NCI-H526 (cell line): ENCODE results near the gene GRIK2.

Experiments used
- DNase-seq, 2 experiments: peaks; one replicate each; lab custom pipeline; 2025; lab: John Stamatoyannopoulos, UW

The GRIK2 gene

GRCh38 chr6:101716810-101717209, 323.3 kb downstream of the GRIK2 start:
- DNase-seq: no peak

- DNase-seq: no peak
Measured at GRCh38 chr6:101719521-101719920, 326.0 kb downstream of the GRIK2 start.

DNA sequence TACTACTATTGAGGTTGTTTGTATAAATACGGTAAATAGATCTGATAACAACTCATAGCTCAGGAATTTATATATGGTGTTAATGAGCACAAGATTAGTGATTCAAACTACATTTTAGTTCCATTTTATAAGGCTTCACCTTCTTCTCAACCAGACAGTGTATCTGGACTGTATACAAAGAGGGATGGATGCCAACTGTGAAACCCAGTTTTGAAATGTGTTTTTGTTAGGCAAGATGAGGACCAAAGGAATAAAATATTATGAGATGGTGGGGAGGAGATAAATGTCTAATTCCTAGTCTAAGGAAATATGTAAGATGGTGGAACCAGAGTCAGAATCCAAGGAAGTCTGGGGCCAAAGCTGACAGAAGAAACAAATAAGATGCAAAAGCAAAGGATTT, 329.0 kb downstream of the GRIK2 start:
- DNase-seq: no peak

GRCh38 chr6:101722991-101723579, 329.6 kb downstream of the GRIK2 start:
- no peak for DNase-seq

DNA sequence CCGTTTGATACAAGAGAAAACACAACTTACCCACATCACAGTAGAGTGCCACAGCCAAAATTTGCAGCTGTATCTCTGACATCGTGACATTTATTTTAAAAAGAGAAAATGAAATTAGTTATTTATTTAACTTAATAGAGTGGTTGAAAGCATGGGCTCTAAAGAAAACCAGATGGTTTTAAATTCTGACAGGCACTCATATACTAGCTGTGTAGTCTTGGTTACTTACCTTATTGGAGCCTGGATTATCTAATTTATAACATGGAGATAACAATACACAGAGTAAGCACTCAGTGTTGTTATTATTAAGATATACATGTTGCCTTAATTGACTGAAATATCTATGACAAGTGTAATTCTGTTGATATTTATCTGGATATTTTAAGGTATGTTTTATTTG, 334.9 kb downstream of the GRIK2 start:
- DNase-seq: no peak

DNA sequence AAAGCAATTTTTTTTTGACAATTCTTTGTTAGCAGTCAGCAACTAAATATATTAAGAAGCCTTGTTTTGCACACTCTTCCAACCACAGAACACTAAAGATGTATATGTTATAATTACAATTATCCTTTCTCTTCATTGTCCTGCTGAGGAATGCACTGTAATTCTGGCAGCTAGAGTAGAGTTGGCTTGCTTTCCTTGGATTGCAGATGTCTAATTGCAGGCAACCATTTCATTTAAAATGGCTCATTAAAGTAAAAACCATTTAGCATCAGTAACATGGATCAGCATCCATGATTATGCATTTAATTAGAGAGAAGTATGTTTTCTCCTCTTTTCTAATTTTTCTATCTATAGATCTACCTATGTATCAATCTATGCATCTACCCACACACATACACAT, 335.4 kb downstream of the GRIK2 start:
- DNase-seq: no peak

DNA sequence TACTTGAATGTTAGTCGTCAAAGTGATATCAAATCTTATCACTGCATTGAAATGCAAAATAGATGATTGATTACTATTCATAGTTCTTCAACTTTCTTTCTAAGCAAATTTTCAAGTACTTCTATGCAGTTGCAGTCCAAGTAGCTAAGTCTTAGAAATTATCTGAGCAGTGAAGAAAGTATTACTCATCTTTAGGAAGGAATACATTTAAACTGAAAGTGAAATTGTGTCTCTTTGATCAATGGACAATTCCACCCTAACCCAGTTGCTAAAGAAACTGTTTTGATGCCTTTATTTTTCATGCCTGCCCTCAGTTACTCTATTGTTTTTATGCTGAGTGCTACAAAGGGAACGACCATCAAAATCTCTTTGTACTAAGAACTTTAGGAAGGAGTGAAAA, 337.4 kb downstream of the GRIK2 start:
- no peak for DNase-seq

DNA sequence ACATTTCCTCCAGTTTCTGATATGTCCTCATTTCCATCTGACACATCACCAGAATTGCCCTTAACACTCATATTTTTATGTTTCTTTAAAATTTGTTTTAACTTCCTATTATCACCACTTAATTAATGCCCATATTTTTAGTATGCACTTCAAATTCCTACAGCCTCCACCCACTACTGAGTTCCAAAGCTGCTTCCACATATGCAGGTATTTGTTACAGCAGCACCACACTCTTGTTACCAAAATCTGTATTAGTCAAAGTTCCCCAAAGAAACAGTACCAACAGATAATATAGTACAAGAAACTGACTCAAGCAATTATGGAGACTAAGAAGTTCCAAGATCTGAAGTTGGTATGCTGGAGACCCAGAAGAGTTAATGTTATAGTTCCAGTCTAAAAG, 340.4 kb downstream of the GRIK2 start:
- no peak for DNase-seq

- peak in 1 of 2 experiments; percentile 24 for DNase-seq
Measured at GRCh38 chr6:101738481-101738880, 345.0 kb downstream of the GRIK2 start.

GRCh38 chr6:101740631-101741030, 347.1 kb downstream of the GRIK2 start:
- DNase-seq: no peak

DNA sequence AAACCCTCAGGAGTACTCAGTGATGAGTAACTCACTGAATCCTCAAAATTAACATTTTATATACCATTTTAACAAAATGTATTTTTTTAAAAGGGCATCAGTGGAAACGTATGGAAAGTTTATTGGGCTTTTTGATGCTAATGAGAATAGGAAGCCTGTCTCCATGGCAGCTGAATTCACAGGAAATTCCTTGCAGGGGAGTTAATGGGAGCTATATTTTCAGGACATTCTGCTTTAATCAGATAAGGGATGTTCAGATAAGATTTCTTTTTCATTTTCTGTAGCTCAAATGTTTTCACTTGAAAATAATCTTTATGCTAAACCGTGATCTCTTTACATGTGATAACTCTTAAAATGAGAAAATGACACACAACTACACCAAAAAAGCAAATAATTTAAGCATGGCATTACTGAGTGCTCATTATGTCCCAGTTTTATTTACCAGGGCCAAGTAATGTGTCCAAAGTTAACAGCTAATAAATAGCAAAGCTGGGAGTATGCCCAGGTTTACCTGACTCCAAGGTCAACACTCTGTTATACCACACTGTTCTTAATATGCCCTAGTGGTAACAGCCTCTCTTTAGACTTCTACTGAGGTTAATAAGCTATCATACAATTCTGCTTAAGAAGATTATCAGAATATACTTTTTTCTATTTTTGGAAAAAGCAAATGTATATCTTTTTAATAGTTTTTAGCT, 348.1 kb downstream of the GRIK2 start:
- no peak for DNase-seq

GRCh38 chr6:101747160-101747559, 353.7 kb downstream of the GRIK2 start:
- no peak for DNase-seq

DNA sequence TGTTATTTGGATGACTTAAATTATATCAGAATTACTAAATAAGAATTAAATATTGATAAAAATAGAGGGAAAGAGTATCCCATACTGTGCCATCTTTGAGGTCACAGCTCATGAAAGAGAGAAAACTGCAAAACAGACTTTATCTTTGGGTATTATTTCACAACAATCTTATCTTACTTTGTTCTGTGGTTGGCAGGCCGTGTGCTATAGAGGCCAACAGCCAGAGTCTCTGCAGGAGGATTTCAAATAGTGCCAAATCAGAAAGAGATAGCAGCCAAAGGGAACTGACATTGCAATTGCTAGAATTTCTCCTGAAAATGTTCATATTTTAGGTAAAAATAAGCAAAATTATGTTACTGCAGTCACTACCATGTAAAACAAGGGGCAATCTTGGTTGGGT, 354.2 kb downstream of the GRIK2 start:
- DNase-seq: no peak

GRCh38 chr6:101755931-101756330, 362.4 kb downstream of the GRIK2 start:
- DNase-seq: no peak

- DNase-seq: no peak
Measured at GRCh38 chr6:101758368-101758767, 364.9 kb downstream of the GRIK2 start.

DNA sequence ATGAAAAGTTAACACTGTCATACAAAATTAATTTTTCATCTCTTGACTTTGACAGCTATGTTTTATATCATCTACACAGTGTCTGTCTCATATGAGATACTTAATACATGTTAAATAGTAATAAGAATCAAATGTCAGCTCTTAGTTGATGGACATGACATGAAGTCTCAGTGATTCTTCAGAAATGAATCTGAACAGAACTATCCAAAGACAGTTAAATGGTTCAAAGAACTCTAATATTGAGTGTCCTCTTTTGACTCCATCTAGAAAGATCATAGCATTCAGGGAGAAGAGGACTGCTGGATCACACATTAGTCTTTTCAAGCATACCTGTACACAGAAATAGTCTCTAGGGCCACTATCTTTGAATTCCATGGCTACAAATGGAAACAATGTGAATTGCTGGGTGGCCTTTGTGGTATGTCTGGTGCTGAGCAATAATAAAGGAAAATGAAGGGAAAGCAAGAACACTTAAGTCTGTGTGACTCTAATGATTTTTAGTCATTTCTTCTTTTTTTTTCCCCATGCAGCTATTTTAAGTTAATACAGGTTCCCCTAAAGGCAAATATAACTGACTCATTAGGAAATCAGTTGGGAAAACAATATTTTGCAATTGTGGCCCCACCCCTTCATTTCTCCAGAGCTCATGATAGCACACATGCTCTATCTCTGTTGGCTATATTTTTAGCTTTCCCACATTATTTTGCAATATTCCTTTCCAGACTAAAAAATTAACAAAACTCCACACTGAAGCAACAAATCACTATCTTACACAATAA, 367.5 kb downstream of the GRIK2 start:
- DNase-seq: no peak

- DNase-seq: no peak
Measured at GRCh38 chr6:101762851-101763250, 369.3 kb downstream of the GRIK2 start.

GRCh38 chr6:101765281-101765680, 371.8 kb downstream of the GRIK2 start:
- no peak for DNase-seq

DNA sequence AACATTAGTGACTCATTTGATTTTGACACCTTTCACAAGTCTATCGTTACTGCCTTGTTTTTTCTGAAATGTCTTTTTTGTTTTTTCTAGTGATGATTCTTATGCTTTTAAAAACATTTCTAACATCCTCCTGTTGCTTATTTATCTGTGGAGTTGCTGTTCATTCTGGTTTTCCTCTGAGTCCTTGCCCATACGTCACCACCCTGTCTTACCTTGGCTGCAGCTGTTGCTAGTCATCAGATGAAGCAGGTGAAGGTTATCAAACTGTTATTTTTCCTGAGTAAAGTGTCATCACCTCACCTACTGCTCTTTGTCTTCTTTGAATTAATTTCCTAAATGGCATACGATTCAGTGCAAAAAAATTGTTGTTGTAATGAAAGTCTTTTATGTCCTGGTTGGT, 376.6 kb downstream of the GRIK2 start:
- no peak for DNase-seq

DNA sequence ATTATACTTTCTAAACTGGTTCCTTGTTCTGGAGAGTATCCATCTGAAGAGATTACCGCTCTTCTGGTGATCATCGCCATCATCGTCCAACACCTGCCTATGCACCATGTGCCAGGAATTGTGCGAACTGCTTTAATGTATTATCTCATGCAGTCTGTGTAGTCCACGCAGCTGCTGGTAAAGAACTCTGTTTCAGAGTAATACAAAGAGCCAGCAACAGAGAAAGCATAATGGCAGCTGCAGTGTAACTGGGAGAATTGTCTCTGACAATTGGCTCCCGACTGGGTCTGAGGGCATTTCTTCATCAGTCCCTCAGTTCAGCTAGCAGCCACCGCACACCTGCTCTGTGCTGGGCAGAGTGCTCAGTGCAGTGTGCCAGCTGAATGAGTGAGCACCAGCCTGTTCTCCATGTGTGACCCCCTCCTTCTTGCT, 383.4 kb downstream of the GRIK2 start:
- DNase-seq: no peak

DNA sequence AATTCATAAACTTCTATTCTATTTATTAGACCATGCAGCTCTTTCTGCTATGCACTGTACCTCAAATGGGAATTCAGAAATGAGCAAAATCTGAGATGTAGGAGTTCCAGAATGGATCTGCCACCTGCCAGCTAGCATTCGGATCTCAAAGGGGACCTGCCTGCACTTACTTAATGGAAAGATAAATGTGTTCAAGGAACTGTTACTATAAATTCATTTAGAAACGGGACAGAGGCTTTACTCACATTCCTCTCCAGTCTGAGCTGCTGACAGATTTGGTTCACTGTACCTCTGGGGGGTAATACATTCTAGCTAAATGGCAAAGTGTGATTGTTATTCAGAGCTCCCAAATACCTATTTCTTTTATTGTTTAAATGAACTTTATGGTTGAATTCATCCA, 384.1 kb downstream of the GRIK2 start:
- no peak for DNase-seq

- DNase-seq: no peak
Measured at GRCh38 chr6:101779051-101779844, 385.7 kb downstream of the GRIK2 start.
